Endometrium (tissue), 2 donors: Measurements from ENCODE around the gene CYP27A1.

Source experiments
- FAIRE-seq: peaks from 2 replicates; lab custom pipeline; 2012; peaks lifted over from hg19 to GRCh38; lab: Jason Lieb, UNC
- donor health status: control.
- donor health status: control.

The CYP27A1 gene

GRCh38 chr2:218812096-218812815 lies 30.3 kb downstream of the CYP27A1 start:
- no peak for FAIRE-seq

DNA sequence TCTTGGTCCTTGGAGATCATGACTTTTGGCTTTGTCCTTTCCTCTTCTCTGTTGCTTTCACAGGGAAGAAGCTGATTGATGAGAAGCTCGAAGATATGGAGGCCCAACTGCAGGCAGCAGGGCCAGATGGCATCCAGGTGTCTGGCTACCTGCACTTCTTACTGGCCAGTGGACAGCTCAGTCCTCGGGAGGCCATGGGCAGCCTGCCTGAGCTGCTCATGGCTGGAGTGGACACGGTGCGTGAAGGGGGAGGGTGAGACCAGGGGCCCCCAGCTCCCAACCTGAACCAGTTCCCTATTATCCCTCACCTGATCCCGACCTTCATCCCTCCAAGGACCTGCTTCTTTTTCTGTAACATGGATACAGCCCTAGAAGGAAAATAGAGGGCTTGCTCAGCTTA lies 30.9 kb downstream of the CYP27A1 start:
- no peak for FAIRE-seq

DNA sequence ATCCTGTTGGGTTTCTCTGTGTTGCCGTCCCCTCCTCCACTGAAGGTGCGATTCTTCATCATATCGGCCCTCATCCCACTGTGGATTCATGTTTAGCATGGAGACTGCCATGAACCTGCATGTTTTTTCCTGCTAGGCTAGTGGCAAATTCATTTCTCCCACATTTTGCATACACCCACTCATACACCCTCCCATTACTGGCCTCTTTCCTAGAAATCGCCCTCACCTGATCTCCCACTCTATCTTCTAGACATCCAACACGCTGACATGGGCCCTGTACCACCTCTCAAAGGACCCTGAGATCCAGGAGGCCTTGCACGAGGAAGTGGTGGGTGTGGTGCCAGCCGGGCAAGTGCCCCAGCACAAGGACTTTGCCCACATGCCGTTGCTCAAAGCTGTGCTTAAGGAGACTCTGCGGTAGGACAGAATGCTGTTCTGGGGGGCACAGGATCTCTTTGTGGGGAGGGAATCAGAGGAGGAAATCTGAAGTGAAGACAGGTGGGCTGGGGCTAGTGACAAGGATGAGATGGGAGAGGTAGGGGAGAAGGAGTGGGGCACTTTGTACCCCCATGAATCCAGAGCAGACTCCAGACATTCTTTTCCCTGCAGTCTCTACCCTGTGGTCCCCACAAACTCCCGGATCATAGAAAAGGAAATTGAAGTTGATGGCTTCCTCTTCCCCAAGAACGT lies 32.0 kb downstream of the CYP27A1 start:
- no peak for FAIRE-seq

GRCh38 chr2:218814540-218815243 lies 32.7 kb downstream of the CYP27A1 start:
- FAIRE-seq: no peak

DNA sequence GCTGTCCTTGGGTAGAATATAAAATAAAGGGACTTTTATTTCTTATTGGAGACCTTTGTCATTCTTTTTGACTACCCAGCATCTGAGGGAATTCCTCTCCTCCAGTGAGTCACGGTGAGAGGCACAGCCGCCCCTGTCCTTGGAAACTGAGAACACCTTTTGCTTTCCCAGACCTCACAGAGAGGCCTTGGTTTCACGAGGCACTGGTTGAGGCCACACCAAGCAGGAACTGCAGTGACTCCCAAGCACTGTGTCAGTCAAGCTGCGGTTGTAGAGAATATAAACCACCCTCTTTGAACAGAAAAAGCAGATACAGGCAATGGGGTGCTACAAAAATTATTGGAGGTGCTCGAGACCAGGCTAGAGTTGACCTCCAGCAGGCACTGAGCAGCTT lies 33.3 kb downstream of the CYP27A1 start:
- FAIRE-seq: no peak

DNA sequence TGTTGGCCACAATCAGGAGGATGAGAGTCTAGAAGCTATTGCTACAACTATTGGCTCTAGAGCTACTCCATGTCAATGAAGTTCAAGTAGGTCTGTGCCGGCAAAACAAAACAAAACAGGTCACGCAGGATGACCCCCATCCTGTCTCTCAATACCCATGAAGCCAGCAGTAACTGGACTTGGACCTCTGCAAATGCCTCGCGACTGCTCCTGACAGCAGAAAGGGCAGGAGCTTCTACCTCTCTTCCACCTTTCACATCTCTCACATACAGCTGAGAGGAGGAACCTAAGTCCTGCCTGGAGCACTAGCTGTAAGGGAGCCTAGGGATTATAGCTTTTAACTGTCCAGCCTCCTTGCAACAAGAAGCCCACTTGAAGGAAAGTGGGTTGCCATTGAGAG lies 33.7 kb downstream of the CYP27A1 start:
- no peak for FAIRE-seq

GRCh38 chr2:218816561-218817011 lies 34.6 kb downstream of the CYP27A1 start:
- FAIRE-seq: no peak

- FAIRE-seq: no peak
Measured at GRCh38 chr2:218819093-218819492, 37.1 kb downstream of the CYP27A1 start.

GRCh38 chr2:218820746-218821369 lies 38.9 kb downstream of the CYP27A1 start:
- FAIRE-seq: no peak

- FAIRE-seq: no peak
Measured at GRCh38 chr2:218821605-218822211, 39.8 kb downstream of the CYP27A1 start.

DNA sequence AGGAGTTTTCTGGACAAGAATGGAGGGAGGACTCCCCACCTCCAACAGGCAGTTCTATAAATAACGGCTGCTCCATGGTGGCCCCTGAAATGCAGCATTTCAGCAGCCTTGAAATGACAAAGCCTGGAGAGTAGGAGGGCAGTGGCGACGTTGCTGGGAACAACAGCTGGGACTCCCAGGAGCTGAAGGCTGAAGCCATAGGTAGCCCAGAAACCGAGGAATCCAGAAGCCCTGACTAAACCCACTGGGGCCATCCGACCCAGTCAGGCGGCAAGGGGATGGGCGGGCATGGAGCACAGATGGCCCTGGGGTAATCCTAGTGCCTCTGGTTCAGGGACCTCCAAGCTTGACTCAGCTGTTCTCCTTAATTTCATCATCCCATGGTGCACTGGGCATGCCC lies 40.7 kb downstream of the CYP27A1 start:
- FAIRE-seq: no peak

- FAIRE-seq: no peak
Measured at GRCh38 chr2:218823196-218823855, 41.4 kb downstream of the CYP27A1 start.

- FAIRE-seq: no peak
Measured at GRCh38 chr2:218824004-218824403, 42.1 kb downstream of the CYP27A1 start.

- no peak for FAIRE-seq
Measured at GRCh38 chr2:218826791-218827190, 44.8 kb downstream of the CYP27A1 start.

DNA sequence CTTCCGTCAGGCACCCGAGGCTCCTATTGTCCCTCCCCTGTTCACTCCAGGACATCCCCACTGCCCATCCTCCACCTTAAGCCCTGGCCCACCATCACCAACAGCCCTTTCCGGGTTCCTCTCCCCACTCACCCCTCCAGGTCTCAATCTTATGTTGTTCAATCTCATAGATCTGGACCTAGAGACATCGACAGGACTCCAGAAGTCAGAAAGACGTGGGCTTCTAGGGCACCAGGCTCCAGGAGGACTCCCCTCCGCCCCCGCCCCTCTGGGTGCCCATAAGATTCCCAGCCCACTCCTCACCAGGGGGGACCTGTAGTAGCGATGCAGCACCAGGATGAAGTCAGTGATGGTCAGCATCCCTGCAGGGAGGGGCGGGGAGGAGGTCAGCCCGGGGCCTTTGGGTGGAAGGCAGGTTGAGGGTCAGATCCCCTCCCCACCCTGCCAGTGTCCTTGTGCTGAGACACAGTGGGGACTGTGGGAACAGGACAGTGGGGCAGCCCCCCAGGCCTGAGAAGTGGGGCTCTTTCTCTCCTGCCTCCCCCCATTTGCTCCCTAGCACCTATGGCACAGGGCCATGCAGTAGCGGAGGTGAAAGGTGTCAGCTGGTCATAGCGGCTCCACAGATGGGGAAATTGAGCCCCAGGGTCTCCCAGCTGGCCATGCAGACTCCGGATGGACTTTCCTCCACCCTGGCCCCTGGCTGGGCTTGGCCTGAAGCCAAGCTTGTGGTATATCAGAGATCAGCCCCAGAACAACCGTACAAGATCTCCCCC lies 45.9 kb downstream of the CYP27A1 start:
- no peak for FAIRE-seq

DNA sequence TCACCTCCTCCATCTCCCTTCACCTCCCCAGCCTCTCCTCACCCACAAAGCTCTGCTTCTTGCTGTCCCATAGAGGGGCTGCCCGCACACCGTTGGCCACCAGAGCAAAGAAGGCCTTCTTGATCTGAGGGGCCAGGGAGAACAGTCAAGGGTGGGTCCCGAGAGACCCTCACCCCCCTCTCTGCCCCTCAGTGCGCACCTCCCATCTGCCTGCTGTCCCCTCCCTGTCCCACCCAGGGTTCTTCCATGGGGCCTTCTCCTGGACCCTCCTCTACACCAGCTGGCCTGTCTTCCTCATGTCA lies 46.5 kb downstream of the CYP27A1 start:
- no peak for FAIRE-seq

DNA sequence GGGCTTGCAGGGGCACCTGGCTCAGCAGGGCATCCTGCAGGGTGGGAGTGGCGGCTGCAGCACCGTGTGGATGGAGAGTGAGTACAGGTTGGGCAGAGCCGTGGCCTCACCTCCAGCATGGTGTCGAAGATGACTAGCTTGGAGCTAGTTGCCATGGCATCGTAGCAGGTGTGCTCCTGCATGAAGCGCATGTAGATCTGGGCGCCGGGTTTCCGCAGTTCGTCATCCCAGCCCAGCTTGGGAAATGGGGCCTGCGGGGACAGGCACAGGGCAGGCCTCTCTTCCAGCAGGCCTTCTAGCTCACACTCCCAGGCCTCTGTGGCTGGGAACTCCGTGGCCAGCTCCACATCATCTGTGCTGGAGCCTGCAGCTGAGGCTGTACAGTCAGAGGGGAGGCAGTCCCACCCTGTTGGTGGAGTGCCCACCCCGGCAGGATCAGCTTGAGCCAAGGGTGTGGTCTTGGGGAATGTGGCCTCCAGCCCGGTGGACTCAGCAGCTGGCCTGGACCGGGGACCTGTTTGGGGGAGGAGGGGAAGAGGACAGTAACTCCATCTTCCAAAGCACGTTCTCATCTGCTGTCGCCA lies 48.0 kb downstream of the CYP27A1 start:
- no peak for FAIRE-seq

- FAIRE-seq: no peak
Measured at GRCh38 chr2:218830526-218831306, 48.8 kb downstream of the CYP27A1 start.

DNA sequence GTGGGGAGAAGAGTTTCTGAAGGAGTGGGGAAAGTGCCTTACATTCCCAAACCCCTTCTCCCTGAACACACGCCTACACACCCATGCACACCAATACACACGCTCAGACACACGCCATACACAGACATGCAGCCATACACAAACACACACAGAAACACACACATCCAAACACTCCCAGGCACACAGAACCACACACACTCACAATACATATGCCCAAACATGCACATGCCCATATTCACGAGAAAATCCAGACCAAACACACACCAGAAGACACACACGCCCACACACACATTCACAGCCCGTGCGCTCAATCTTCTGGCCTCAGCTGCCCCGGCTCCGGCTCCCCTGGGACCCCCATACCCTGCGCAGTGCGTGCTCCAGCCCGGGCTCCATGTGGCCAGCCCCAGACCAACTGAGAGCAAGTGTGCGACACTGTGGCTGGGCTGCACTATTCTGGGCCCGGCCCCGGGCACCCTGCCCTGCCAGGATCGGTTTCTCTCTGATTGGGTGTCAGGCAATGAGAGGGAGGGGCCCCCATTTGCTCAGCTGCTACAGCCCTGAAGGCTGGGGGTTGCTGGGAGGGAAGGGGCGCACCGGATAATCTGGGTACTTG lies 49.5 kb downstream of the CYP27A1 start, which contains the start of gene PRKAG3:
PRKAG3 (minus strand) TSS at position 426 of the 613 bp plus-strand sequence.
- no peak for FAIRE-seq
